GM19099 (cell line): Measurements from ENCODE around the gene C17orf78.

ENCODE experiments used
- POLR2A ChIP-seq: IDR thresholded peaks from 3 replicates; pipeline ENCODE4 v1.6.1; 2011; ENCODE audit warnings: low read depth; ENCODE audit not compliant: insufficient read length; ENCODE audit errors: extremely low read depth

Gene C17orf78

GRCh38 chr17:37413875-37414519 lies 38.2 kb downstream of the C17orf78 start:
- no peak for TF ChIP-seq POLR2A

- no peak for TF ChIP-seq POLR2A
Observed at GRCh38 chr17:37417852-37418251, 42.1 kb downstream of the C17orf78 start.

- TF ChIP-seq POLR2A: no peak
Observed at GRCh38 chr17:37422971-37423625, 47.3 kb downstream of the C17orf78 start.

- no peak for TF ChIP-seq POLR2A
Observed at GRCh38 chr17:37425268-37425667, 49.5 kb downstream of the C17orf78 start.

- no peak for TF ChIP-seq POLR2A
Observed at GRCh38 chr17:37429039-37429438, 53.3 kb downstream of the C17orf78 start.

GRCh38 chr17:37429453-37429852 lies 53.7 kb downstream of the C17orf78 start:
- TF ChIP-seq POLR2A: no peak

GRCh38 chr17:37430051-37430627 lies 54.4 kb downstream of the C17orf78 start:
- no peak for TF ChIP-seq POLR2A

GRCh38 chr17:37432671-37433070 lies 56.9 kb downstream of the C17orf78 start:
- no peak for TF ChIP-seq POLR2A

GRCh38 chr17:37438141-37438540 lies 62.4 kb downstream of the C17orf78 start:
- no peak for TF ChIP-seq POLR2A

GRCh38 chr17:37440424-37440823 lies 64.6 kb downstream of the C17orf78 start:
- TF ChIP-seq POLR2A: no peak
